Activated CD4-positive, alpha-beta T cell treated with anti-CD3 and anti-CD28 coated beads, Interleukin-2, amount 50 U/mL, for 1 hour (primary cell): ENCODE results near the gene NEO1.
"Not testable (repeated sequence)": the region's sequence is repeated elsewhere in the genome, so short reads cannot be mapped to it uniquely, and the experiment has no call there.

Experiments used
- DNase-seq: peaks from one replicate; pipeline ENCODE4 v3.0.0-alpha.2; 2020

Gene NEO1

GRCh38 chr15:73273181-73274002, 221.1 kb downstream of the NEO1 start:
- DNase-seq: peak; percentile 24

GRCh38 chr15:73275862-73276261, 223.6 kb downstream of the NEO1 start:
- no peak for DNase-seq

- DNase-seq: no peak
Measured at GRCh38 chr15:73282567-73283365, 230.5 kb downstream of the NEO1 start.

- no peak for DNase-seq
Measured at GRCh38 chr15:73283366-73283962, 231.2 kb downstream of the NEO1 start.

- DNase-seq: no peak
Measured at GRCh38 chr15:73284090-73284716, 231.9 kb downstream of the NEO1 start.

DNA sequence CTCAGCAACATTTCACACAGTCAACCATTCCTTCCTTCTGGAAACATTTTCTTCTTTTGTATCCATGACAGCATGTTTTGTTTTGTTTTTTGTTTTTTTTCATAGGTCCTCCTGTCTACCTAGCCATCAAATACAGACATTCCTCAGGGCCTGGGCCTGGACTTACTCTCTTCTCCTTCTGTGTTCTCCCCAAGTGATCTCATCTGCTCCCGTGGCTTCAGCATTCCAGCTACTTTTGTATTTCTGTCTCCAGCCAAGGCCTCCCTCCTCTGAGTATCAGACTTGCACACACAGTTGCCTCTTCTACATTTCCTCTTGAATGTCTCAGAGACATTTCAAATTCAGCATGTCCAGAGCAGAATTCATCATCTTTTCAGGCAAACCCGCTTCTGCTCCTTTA, 234.0 kb downstream of the NEO1 start:
- no peak for DNase-seq

DNA sequence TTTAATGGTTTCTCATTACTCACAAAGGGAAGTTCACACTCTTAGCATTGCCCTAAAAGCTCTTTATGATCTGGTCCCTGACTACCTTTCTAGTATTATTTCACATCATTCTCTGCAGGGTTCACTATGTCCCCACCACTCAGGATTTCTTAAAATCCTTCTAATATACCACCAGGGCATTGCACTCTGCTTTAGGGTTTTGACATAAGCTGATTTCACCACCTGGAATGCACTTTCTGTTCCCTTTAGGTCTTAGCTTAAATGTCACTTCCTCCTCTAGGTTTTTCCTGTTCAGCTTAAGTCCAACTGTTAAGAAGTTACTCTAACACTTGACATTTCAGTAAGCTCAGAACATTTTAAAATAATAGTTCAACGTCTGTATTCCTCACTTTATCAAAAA, 234.8 kb downstream of the NEO1 start:
- DNase-seq: no peak

GRCh38 chr15:73291441-73291840, 239.2 kb downstream of the NEO1 start:
- no peak for DNase-seq

GRCh38 chr15:73293773-73294172, 241.5 kb downstream of the NEO1 start:
- no peak for DNase-seq

DNA sequence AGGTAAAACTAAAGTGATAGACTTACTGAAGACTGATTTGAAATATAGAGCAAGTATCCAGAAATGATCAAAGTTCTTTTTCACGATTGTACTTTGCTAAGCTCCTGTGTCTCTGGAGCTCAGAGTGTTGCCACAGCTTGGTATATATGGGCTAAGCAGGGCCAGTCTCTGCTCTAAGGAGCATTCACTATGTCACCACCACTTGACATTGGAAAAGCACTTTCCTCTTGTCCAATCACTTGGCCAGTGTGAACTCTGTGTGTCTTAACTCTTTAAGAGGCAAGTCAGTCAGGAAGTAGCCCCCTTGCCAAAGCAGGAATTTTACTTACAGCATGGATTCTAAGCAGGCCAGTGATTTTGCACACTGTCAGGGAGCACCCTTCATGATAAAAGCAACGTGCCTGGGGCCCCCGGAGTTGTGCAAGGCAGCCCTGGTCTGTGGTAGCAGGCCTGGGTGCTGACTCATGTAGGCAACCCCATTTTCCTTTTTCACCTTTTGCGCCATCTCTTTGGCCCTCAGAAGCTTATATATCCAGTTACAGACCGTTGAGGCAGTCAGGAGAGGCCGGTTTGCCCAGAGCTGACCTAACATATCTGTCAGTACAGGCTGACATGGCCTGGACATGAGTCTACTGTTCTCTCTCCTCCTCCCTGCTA, 243.5 kb downstream of the NEO1 start:
- DNase-seq: no peak

DNA sequence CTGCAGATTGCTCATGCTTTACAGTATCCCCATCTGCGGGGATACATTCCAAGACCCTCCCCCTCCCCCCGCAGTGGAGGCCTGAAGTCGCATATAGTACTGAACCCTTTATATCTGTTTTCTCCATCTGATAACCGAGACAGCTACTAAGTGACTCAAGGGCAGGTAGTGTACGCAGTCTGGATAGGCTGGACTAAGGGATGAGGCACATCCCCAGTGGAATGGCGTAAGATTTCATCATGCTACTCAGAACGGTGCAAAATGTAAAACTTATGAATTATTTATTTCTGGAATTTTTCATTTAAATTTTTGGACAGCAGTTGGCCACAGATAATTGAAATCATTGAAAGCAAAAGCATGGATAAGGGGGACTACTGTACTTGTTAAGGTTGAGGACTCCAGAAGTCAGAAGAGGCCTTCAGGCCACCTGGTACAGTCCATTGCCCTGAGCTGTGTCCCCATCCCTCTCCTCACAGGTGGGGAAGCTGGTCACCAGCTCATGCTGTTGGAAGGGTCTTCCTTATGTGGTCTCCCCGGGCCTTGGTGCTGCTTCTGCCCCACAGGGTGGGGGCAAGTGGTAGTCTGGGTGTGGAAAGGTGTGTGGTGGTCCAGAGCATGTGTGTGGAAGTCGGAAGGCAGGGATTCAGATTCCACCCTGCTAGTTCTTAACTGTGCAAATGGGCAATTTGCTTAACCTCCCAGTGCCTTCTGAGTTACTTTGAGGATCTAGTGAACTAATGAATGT, 244.5 kb downstream of the NEO1 start:
- no peak for DNase-seq

- no peak for DNase-seq
Measured at GRCh38 chr15:73298522-73299245, 246.4 kb downstream of the NEO1 start.

- DNase-seq: not testable (repeated sequence)
Measured at GRCh38 chr15:73300286-73300685, 248.0 kb downstream of the NEO1 start.

DNA sequence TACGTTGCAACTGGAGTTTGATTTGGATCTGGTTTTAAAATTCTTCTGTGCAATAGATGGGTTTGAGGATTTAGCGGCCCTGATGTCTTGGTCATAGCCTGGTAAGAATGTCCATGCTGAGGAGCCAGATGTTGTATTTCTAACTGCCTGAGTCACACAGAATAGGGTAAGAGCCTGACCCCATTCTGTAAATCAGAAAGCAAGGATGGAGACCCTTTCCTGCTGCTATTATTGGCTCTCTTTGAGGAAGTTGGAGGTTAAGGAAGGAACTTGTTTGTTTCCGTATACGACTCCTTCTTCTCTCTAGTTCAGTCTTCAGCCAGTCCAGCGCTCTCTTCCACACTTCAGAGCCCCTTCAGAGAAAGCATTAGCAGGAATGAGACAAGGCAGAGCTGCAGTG, 251.4 kb downstream of the NEO1 start:
- no peak for DNase-seq

GRCh38 chr15:73305331-73306211, 253.3 kb downstream of the NEO1 start:
- DNase-seq: no peak

- DNase-seq: no peak
Measured at GRCh38 chr15:73308305-73308704, 256.0 kb downstream of the NEO1 start.

DNA sequence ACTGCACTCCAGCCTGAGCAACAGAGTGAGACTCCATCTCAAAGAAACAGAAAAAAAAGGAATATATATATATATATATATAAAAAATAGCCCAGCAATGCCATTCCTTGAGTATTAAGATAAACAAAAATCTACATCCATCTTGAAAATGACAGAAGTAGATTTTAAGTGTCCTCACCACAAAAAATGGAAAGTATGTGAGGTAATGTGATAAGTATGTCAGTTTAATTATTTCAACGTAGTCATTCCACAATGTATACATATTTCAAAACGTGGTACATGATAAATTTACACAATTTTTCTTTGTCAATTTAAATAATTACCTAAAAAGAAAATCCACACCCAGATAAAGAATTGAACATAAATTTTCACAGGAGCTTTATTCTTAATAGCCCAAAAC, 261.6 kb downstream of the NEO1 start:
- DNase-seq: no peak

DNA sequence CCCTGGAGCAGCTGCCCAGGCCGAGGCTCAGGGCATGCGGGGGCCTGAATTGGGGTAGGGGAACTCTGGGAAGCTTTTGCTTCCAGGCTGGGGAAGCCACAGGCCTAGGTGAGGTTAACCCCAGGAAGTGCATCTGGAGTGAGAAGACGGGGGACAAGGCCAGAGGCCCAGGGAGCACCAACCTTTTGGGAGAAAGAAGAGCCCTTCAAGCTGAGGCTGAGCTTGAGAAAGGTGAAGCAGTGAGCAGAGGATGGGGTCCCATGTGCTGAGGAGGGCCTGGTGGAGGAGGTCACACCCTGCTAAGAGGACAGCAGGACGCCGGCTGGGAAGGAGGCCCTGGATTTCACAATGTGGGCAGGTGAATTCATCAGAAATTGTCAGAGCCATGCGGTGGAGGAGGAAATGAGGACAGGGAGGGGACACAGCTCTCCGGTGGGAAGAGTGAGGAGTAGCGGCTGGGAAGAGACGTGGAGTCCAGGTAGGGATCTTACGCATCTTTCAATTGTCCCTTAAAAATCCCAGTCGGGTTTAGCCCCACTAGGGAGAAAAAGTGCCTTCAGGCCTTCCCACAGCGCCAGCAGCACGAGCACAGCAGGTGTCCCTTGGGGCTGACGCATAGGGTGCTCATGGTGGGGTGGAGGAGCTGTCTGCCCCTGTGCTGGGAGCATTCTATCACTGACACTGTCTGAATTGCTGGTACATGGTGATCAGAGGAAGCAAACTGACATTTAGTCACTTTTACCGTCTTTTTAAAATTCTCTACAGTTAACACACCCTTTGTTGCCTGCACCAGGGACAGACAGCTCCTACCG, 265.6 kb downstream of the NEO1 start:
- DNase-seq: no peak
